K562 (cell line): Measurements from ENCODE around the gene ZP1. TPM values are rescaled to one million over a fixed set of nuclear protein-coding genes. Genes with fewer than 3 reads are reported as not detected.

Experiments used
- ARID1B ChIP-seq: fragments of 450-650 bp; IDR thresholded peaks from 2 replicates; pipeline ENCODE4 v1.6.1; 2016; ENCODE audit warnings: antibody characterized with exemption, mild to moderate bottlenecking, inconsistent platforms
- BCL6 ChIP-seq: fragments of 250-450 bp; sonication (Bioruptor Pico); IDR thresholded peaks from 2 replicates; pipeline ENCODE4 v1.4.0; 2020
- CBX8 ChIP-seq: fragments of 200-600 bp; sonication (generic); IDR thresholded peaks from 2 replicates; pipeline ENCODE4 v1.6.1; 2012; ENCODE audit warnings: borderline replicate concordance, mixed run types, low read depth, mild to moderate bottlenecking, moderate library complexity, mixed read lengths, low read length, control low read depth, inconsistent platforms; ENCODE audit not compliant: poor library complexity, severe bottlenecking; ENCODE audit errors: extremely low read depth
- GTF2F1 ChIP-seq: IDR thresholded peaks from 2 replicates; pipeline ENCODE4 v1.6.1; 2011; ENCODE audit warnings: low read depth, low read length, improper control_type of control experiment
- HLTF ChIP-seq: fragments of 450-650 bp; IDR thresholded peaks from 2 replicates; pipeline ENCODE4 v1.6.1; 2016
- MTA1 ChIP-seq: fragments of 450-650 bp; IDR thresholded peaks from 2 replicates; pipeline ENCODE4 v1.6.1; 2017; ENCODE audit warnings: borderline replicate concordance
- REST ChIP-seq, 2 experiments: fragments of 450-650 bp; formaldehyde crosslinking in 1 of 2; IDR thresholded peaks; 2 replicates each; pipeline versions ENCODE4 v1.4.0 to v1.6.1; 2014 to 2020; ENCODE audit warnings: mild to moderate bottlenecking in 2 of 2, borderline replicate concordance in 1 of 2, low read depth in 1 of 2
- SNIP1 ChIP-seq: fragments of 450-650 bp; IDR thresholded peaks from 2 replicates; pipeline ENCODE4 v1.7.1; 2017; ENCODE audit warnings: low read depth, mild to moderate bottlenecking
- XRCC5 ChIP-seq: fragments of 200-400 bp; formaldehyde crosslinking; IDR thresholded peaks from 2 replicates; pipeline ENCODE4 v1.6.1; 2017; ENCODE audit warnings: low read depth, mild to moderate bottlenecking, low read length
- ZBTB43 ChIP-seq: sonication (generic); formaldehyde crosslinking; IDR thresholded peaks from 2 replicates; pipeline ENCODE4 v1.8.0; 2023; ENCODE audit warnings: mild to moderate bottlenecking, missing genetic modification reagents
- polyA plus RNA-seq, 8 experiments: library from polyadenylated mRNA; depleted of rRNA in 4 of 8; stranded (reverse) in 5 of 8; unstranded in 3 of 8; fragments of >200 nt; fragmentation: Nextera tagmentation in 2 of 8; fragmentation: Illumina TruSeq in 1 of 8; extraction: Ambion mirVana in 2 of 8; extraction: Trizol in 1 of 8; gene quantifications; 2 replicates each; pipeline versions ENCODE4 v1.2.1 to v1.2.3, GENCODE V29; 2011 to 2014; ENCODE audit warnings: inconsistent platforms in 1 of 8, missing spikeins in 1 of 8
- total RNA-seq, 7 experiments: library from RNA; depleted of rRNA in 6 of 7; stranded (reverse); fragments of >200 nt in 6 of 7; fragmentation: Illumina TruSeq in 2 of 7; extraction: Trizol in 2 of 7; gene quantifications; 2 replicates each; pipeline versions ENCODE4 v1.2.1 to v1.2.3, GENCODE V29; 2011 to 2021; ENCODE audit warnings: low replicate concordance in 1 of 7
- TF ChIP-seq, protein P1 (sequence below): fragments of 250-450 bp; sonication (Bioruptor Pico); IDR thresholded peaks from 2 replicates; pipeline ENCODE4 v1.5.0; 2021; ENCODE audit warnings: mild to moderate bottlenecking, moderate library complexity
- TF ChIP-seq, protein P2 (sequence below): fragments of 250-450 bp; sonication (Bioruptor Pico); IDR thresholded peaks from 2 replicates; pipeline ENCODE4 v1.5.0; 2021

Gene ZP1
- total and polyA plus RNA-seq, 9 of the 15 experiments (the other 6 are each of a cell fraction or from before 2014, with no cell fraction given), result 0.11 to 0.15 TPM; not detected in 7

- no peak for TF ChIP-seq REST (IDR thresholded peaks at IDR 0.05; ENCODE audit: borderline replicate concordance)
- TF ChIP-seq REST (CRISPR knock-in tag; IDR thresholded peaks at IDR 0.05; ENCODE audit: low read depth), result 0 out of 2 replicates have a peak, but pooled peaks have one; percentile 57
- no peak for TF ChIP-seq ARID1B
- 0 out of 2 replicates have a peak, but pooled peaks have one; percentile 65 for TF ChIP-seq BCL6 (CRISPR knock-in tag)
- TF ChIP-seq, protein P1, sequence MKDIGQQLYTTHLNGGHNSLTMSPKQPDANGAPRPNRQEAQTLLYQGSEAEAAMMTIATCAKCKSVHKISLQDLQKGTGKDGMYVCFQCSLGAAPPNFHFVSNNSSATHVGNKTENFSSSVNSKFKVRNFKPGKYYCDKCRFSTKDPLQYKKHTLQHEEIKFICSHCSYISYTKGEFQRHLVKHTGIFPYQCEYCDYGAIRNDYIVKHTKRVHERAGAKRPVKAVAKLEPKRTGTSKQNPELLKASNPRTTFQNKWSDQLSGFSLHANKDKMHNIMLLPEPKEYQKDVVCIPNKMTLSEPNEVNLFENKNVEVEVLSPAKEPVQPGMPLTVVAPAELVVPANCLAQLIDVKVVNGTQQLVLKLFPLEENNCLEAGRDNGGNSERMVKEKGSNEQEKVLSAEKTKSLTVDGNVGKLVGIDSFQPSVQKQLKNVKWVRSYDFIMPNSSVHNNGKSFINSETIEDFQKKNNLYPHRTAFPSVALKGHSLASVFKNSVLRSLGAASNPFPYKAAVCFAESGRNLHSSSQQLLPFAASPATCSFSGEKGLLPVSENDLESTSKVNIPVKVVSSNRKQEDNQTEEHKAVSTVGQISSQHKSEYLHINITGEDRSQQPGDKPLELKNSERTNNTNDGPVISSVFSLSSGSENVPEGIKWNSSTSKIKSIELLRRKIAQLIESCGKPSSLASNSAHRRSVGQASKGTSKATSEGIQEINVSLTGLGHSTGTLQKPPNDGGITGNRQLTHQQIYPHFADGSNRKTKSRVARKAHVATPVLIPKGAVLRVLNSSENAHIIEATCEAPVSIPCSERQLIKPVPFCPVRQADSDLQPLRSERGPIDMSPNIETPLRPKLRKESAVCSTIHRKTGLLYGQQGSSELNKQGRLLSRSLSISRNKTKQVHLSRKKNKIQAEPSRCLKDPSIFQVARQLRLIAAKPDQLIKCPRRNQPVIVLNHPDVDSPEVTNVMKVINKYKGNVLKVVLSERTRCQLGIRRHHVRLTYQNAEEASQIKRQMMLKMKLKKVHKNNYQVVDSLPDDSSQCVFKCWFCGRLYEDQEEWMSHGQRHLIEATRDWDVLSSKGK, result no peak
- TF ChIP-seq HLTF, result 0 out of 2 replicates have a peak, but pooled peaks have one; percentile 22
- TF ChIP-seq MTA1, result peak; percentile 33; the same call in 1 of the 2 replicates
- no peak for TF ChIP-seq ZBTB43 (CRISPR knock-in tag)
- TF ChIP-seq, protein P2, sequence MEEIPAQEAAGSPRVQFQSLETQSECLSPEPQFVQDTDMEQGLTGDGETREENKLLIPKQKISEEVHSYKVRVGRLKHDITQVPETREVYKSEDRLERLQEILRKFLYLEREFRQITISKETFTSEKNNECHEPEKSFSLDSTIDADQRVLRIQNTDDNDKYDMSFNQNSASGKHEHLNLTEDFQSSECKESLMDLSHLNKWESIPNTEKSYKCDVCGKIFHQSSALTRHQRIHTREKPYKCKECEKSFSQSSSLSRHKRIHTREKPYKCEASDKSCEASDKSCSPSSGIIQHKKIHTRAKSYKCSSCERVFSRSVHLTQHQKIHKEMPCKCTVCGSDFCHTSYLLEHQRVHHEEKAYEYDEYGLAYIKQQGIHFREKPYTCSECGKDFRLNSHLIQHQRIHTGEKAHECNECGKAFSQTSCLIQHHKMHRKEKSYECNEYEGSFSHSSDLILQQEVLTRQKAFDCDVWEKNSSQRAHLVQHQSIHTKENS (CRISPR knock-in tag), result no peak
- TF ChIP-seq SNIP1, result no peak
- TF ChIP-seq GTF2F1, result no peak
- no peak for TF ChIP-seq CBX8
- TF ChIP-seq XRCC5, result no peak
Measured at GRCh38 chr11:60913793-60914632, 46.7 kb downstream of the ZP1 start, which contains the start of gene TMEM109 (continued).
